Measurements from ENCODE around the gene SPON2.

The SPON2 gene

DNA sequence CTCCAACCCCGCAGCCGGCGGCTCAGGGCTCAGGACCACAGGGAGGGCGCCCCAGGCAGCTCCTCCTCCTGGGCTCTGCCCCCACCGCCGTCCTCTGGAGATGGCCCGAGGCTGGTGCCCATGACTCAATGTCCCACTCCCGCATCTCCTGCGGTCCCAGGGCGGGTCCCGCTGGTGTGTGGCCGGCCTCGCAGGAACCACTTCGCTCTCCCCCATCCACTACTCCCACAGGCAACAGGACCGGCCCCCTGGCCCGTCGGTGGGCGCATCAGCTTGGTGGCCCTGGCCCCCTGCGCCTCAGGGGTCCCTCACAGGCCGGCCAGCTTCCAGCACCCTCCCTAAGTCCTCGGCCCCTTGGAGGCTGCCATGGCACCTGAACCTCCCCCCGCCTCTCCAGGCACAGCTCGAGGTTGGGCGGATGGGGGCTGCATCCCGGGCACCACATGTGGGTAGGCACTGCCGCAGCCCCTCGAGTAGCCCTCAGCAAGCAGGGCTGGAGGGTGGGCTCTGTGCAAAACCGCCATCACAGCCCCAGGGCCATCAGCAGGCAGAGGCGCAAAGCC is 22.8 kb upstream of the SPON2 start:
- DNase-seq (ENCODE audit: low spot score): peak; percentile 30

DNA sequence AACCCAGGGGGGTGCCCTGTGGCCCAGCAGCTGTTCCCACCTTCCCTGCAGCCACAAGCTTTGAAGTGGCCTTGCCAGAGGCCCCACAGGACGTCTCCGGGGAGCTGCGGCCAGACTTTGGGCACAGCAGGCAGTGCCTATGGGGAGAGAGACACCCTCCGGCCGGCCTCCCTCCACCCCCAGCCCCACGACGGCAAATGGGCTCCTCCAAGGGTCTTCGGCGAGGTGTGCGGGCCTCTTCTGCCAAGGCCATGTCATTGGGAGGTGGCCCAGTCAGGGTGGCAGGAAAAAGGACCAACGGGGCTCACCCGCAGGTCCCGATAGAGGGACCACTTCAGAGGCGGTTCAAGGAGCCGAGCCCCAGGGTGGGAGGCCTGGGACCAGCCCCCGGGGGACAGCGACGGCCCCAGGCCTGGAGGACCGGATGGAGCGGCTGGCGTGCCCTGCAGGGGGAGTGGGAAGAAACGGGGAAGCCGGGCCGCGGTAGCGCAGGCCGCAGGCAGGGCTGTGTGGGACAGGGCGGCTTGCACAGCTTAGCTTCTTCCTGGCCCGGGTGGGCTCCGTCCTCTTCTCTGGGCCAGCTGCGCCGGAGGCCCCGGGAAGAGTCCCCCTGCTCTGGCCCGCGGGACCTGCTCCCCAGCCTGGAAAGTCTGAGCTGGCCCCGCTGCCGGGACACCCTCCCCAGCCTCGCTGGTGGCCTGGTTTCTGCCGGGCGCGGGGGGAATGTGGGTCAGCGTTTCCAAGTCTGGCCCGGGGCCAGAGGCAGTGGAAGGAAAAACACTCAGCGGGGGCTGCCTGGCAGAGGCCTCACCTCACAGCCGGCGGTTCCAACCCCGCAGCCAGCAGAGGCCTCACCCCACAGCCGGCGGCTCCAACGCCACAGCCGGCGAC is 21.9 kb upstream of the SPON2 start:
- DNase-seq (ENCODE audit: low spot score): peak; percentile 78

DNA sequence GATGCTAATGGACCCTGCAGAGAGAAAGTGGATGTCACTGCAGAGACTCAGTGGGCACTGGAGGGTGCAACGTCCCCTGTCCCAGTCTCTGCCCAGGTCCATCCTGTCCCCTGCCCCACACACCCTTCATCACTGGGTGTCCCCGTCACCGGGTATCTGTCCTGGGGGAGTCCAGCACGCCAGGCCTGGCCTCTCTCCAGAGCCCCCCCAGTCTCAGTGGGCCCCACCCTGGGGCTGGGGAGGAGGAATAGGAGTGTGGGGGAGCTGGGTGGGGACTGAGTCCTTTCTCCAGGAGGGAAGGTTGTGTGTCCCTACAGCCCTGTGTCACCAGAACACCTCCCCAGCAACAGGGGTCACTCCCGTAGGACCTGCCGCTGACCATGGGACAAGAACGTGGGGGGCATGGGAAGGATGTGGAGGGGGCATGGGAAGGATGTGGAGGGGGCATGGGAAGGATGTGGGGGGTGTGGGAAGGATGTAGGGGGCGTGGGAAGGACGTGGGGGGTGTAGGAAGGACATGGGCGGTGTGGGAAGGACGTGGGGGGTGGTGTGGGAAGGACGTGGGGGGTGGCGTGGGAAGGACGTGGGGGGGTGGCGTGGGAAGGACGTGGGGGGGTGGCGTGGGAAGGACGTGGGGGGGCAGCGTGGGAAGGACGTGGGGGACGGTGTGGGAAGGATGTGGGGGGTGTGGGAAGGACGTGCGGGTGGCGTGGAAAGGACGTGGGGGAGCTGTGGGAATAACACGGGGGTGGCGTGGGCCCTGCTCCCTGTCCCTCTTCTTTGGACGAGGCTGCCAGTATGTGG is 21.0 kb upstream of the SPON2 start:
- DNase-seq (ENCODE audit: low spot score): peak; percentile 5

DNA sequence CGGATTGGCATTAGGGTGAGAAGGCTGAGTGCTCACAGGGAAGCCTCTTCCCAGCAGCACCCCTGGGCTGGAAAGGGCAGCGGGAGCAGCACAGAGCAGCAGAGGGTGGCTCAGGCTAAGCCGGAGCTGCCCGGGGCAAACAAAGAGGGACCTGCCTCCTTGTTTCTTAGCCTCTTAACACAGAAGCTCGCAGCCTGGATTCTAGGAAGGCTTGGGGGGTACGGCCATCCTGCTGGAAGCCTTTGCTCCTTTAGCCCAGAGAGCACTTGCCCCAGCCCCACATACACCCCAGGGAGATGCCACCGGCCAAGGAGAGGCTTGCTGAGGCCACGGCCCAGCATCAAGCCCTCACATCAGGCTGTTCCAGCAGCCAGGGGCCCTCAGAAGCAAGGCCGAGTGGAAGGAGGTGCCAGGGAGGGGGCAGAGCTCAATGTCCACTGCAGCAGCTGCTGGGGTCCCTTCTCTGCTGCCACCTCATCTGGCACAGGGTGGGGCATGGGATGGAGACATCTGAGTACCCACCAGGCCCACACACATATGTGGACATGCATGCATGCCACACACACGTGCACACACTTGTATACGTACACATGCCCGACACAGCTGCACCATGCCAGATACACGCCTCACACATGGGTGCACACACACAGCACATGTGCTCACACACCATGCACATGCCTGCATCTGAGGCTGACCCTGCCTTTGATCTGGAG is 20.3 kb upstream of the SPON2 start:
- peak; percentile 36 for DNase-seq (ENCODE audit: low spot score)

DNA sequence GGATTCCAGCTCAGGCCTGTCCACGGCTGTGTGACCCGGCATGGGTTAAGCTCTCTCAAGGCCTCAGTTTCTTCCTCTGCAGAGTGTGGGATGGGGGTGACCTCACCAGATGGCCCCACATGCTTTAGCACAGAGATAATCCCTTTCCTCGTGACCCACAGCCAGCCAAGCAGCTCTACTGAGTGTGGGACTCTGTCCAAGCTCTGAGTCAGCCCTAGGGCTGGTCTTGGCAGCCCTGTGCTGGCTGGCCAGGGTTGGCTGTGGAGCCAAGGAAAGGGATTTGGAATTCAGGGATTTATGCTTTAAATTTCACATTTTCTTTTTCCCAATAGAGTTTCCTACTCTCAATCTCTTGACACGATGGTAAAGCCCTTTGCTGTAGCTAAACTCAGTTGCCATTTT is 19.7 kb upstream of the SPON2 start:
- DNase-seq (ENCODE audit: low spot score): peak; percentile 70

DNA sequence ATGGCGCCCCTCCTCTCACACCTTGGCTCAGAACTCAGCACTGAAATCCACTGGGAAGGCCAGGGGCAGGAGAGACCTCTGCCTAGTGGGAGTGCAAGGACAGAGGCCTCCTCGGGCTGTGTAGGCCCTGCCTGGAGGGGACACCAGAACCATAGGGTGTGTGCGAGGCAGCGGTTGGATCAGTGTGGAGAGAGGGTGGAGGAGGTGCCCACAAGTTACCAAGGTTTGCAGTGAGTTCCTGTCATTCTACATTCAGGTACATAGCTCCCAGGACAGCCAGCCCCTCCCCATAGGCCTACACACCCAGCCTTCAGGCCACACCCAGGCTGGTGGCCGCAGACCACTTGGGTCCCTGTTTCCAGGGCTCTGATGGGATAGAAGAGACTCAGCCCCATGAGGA is 19.2 kb upstream of the SPON2 start:
- no peak for DNase-seq (ENCODE audit: low spot score)

DNA sequence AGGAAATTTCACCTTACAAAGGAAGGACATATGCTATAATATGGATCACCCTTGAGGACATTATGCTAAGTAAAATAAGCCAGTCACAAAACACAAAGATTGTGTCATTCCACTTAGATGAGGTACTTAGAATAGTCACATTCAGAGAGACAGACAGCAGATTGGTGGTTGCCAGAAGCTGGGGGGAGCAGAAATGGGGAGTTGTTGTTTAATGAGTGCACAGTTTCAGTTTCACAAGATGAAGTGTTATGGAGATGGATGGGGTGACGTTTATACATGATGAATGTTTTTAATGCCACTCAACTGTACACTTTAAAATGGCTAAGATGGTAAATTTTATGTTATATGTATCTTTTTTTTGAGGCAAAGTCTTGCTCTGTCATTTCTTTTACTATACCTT is 14.8 kb upstream of the SPON2 start:
- DNase-seq (ENCODE audit: low spot score): no peak

DNA sequence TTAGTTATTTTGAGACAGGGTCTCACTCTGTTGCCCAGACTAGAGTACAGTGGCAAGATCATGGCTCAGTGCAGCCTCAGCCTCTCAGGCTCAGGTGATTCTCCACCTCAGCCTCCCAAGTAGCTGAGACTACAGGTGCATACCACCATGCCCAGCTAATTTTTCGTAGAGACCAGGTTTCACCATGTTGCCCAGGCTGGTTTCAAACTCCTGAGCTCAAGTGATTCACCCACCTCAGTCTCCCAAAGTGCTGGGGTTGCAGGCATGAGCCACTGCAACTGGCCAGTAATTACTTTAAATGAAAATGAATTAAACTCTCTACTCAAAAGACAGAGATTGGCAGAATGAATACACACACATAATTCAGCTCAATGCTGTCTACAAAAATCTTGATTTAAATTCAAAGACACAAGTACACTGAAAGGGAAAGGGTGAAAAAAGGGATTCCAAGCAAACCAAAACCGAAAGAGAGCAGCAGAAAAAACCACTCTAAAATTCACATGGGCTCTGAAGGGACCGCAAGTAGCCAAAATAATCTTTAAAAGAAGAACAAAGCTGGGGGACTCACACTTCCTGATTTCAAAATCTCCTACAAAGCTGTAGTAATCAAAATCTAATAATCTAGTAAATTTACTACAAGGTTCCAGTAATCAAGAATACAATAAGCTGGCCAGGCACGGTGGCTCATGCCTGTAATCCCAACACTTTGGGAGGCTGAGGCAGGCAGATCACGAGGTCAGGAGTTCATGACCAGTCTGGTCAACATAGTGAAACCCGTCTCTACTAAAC is 11.8 kb upstream of the SPON2 start:
- DNase-seq (ENCODE audit: low spot score): no peak

DNA sequence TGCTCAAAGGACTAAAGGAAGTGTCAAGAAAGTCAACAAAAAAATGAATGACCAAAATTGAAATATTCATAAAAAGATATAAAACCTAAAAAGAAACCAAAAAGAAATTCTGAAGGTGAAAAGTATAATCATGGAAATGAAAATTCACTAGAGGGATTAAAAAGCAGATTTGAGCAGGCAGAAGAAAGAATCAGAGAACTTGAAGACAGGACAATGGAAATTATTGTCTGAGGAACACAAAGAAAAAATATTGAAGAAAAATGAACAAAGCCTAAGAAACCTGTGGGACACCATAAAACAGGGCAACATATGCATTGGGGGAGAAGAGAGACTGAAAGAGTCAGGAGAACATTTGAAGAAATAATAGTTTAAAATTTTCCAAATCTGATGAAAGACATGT is 9.9 kb upstream of the SPON2 start:
- no peak for DNase-seq (ENCODE audit: low spot score)

DNA sequence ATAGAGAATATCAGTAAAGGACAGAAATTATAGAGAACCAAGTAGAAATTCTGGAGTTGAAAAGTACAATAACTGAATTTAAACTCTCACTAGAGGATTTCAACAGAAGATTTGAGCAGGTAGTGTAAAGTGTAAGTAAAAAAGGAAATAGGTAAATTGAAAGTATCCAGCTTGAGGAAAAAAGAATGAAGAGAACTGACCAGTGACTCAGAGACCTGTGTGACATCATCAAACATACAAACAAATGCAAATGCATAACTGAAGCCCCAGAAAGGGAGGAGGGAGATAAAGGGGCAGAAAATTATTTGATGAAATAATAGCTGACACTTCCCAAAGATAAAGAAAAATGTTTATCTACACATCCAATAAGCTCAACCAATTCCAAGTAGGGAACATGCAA is 8.3 kb upstream of the SPON2 start:
- DNase-seq (ENCODE audit: low spot score): no peak

DNA sequence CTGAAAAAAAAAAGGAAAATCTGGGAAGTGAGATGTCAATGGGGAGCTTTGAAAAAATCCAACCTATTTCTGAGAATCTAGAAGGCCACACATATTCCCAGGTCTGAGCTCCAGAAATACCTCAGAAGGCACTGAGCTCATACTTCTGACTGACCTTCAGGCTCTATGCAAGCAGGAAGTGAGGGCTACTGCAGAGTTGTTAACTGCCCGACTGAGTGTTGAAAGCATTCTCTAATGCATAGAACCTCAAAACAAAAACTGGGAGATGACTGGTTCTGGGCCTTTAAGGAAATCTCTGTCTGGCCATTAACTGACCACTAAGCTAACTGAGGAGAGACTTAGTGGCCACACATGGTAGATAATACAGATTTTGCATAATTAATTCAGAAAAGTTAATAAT is 7.6 kb upstream of the SPON2 start:
- no peak for DNase-seq (ENCODE audit: low spot score)

DNA sequence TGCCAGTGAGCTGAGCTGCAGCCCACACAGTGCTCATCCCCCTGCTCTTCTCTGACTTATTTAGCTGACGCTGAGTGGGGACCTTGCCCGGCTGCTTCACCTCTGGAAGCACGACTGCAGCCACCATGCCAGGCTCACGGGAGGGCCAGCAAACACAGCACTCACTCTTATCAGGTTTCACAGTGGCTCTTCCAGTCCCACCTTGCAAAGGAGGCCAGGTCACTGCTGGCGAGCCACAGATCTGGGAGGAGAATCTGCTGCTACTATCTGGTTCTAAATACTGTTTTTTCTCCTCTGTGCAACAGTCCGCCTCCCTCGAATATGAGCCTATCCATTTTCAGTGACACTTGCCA is 6.7 kb upstream of the SPON2 start:
- no peak for DNase-seq (ENCODE audit: low spot score)

DNA sequence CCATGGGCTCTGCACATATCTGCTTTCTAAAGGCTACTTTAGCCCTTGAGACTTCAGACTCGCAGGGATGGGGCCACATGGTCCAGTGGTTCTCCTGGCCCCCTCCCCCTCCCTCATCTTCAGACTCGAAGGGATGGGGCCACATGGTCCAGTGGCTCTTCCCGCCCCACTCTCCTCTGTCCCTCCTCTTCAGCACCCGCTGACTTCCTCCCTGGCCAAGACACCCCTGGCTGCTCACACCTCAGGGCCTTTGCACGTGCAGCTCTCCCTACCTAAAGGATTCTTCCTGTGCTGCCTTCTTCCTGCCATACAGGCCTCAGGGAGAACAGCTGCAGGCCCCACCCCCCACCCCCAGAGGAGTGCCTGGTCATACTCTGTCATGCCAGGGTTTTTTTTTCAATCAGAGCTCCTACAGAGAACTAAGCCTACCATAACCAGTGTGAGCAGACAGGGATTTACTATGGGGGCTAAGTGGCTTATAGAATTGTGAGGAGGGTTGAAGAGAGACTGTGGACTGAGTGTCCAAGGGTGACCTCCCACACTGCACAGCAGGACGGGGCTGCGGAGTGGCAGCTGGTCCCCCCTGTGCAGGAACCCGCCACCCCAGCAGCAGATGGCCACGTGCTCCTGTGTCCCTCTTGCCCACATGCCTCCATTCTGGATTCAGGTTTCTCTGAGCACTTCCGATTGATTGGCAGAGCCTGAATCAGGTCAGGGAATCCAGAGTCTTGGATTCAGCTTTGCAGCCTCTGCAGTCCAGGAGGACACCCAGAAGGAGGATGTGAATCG is 6.1 kb upstream of the SPON2 start:
- no peak for DNase-seq (ENCODE audit: low spot score)

DNA sequence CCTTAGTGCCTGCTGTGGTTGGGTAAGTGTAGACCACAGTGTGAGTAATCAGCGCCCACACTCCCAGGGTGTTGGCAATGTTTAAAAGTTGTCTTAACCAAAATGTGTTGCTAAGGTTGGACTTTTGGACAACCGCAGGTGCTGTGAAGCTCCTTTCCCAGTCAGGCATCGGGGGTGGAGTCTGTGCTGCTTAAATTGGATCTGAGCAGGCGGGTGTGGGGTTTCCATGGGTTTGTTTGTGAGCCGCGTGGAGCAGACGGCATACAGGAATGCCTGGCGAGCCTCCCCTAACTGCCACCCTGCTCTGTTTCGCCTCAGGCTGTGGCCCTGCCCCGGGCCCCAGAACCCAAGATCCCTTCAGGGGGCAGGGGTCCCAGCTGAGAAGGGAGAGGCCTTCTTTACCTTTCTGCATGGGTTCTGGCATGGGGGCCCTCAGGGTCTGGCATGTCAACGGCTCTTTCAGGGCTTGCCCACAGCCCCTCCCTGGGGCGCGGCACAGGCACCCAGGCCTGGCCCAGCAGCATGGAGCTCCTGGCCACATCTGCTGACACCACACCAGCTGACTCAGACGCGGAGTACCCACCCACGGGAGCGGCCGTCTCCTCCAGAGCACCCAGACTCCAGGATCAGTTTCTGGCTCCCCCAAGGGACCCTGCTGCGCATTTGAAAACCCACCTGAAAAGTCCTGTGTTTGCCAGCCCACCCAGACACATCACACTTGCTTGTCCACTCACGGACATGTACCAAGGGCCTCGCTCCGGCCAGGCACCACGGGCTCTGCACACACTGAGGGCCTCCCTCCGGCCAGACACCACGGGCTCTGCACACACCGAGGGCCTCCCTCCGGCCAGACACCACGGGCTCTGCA is 5.1 kb upstream of the SPON2 start:
- DNase-seq (ENCODE audit: low spot score): no peak

DNA sequence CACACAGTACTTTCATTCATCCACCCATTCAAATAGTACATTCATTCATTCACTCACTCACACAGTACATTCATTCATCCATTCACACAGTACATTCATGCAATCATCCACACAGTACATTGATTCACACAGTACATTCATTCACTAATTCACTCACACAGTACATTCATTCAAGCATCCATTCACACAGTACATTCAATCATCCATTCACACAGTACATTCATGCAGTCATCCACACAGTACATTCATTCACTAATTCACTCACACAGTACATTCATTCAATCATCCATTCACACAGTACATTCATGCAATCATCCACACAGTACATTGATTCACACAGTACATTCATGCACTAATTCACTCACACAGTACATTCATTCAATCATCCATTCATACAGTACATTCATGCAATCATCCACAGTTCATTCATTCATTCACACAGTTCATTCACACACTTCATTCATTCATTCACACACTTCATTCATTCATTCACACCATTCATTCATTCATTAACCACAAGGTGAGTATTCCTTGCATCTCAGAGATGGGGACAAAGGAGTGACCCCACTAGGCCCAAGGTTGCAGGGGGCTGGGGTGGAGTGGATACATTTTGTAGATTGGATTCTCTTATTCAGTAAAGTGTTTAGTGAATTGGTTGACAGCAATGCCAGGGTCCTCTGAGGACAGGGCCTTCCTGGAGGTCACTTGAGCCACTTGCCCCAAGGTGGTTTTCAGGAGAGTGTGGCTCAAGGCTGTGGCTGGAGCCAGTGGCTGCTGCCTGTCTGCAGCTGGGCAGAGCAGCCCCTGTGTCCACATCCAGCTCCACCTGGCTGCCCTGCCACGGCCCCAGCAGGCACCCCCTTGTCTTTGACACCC is 4.3 kb upstream of the SPON2 start:
- DNase-seq (ENCODE audit: low spot score): no peak

DNA sequence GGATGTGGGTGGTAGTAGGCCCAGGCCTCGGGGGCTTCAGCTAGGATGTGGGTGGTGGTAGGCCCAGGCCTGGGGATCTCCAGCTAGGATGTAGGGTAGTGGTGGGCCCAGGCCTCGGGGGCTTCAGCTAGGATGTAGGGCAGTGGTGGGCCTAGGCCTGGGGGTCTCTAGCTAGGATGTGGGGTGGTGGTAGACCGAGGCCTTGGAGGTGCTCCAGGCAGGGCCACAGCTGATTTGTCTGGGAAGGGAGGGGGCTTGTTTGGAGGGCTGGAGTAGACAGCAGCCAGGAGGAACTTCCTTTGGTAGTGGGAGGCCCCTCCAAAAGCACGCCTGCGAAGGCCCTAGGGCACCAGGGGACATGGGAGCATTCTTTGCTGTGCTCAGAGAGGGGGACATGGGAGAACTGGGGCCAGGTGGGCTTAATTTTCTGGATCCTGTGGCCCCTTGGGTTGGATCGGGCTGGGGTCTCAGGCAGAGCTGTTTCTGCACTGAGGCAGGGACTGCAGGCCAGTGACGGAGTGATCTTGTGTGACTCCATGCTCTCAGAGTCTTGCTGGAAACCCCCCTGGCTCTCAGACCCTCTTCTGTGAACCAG is 3.3 kb upstream of the SPON2 start:
- DNase-seq (ENCODE audit: low spot score): no peak

DNA sequence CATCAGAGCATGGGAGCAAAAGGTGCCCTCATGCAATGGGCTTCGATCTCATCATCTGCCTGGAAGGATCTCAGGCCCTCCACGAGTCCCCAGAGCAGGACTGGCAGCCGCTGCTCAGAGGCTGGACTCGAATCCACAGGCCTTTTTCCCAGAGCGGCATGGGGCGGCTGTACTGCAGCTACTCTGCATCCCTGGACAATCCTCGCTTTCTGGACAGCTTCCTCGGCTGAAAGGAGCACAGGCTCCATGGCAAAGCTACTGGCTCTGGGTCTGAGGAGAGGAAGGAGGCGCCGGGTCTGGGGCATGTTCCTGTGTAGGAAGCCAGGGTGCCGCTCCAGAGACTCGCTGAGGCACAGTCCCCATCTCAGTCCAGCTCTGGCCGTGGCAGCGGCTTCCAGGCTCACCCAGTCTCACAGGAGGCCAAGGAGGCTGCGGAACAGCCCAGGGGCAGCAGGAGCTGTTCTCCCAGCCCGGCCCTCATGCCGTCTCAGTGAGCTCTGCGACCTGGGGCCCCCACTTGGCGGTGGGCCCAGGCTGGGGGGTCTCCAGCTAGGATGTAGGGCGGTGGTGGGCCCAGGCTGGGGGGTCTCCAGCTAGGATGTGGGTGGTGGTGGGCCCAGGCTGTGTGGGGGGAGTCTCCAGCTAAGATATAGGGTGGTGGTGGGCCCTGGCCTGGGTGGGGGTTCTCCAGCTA is 2.7 kb upstream of the SPON2 start:
- DNase-seq (ENCODE audit: low spot score): no peak
